ENCODE measurements around the gene EYA4.

The EYA4 gene

GRCh38 chr6:133468591-133468990 is 227.4 kb downstream of the EYA4 start:
- H3K4me3 ChIP-seq (ENCODE audit: low read depth, low read length) = no peak overlapping the region
- no peaks in the 10 kb centered on the region for H3K27me3 ChIP-seq (ENCODE audit: control insufficient read depth, insufficient read depth, low read length)
- H3K36me3 ChIP-seq (ENCODE audit: control insufficient read depth, insufficient read depth, low read length) = no peaks in the 10 kb centered on the region
- no peak overlapping the region for H3K9ac ChIP-seq (ENCODE audit: low read depth, low read length)
- H3K9me3 ChIP-seq (ENCODE audit: control insufficient read depth, insufficient read depth, low read length) = no peaks in the 10 kb centered on the region
- H3K4me1 ChIP-seq (ENCODE audit: control insufficient read depth, insufficient read depth, low read length) = no peaks in the 10 kb centered on the region

- Histone ChIP-seq H3K27me3 (ENCODE audit: control insufficient read depth, insufficient read depth, low read length) (no peaks in the 10 kb centered on the region), H3K4me1 (ENCODE audit: control insufficient read depth, insufficient read depth, low read length) (no peaks in the 10 kb centered on the region), H3K9me3 (ENCODE audit: control insufficient read depth, insufficient read depth, low read length) (no peaks in the 10 kb centered on the region), H3K4me3 (ENCODE audit: low read depth, low read length) (no peak overlapping the region), H3K9ac (ENCODE audit: low read depth, low read length) (no peak overlapping the region), H3K36me3 (ENCODE audit: control insufficient read depth, insufficient read depth, low read length) (no peaks in the 10 kb centered on the region)
Observed at GRCh38 chr6:133474516-133474915, 233.4 kb downstream of the EYA4 start.

DNA sequence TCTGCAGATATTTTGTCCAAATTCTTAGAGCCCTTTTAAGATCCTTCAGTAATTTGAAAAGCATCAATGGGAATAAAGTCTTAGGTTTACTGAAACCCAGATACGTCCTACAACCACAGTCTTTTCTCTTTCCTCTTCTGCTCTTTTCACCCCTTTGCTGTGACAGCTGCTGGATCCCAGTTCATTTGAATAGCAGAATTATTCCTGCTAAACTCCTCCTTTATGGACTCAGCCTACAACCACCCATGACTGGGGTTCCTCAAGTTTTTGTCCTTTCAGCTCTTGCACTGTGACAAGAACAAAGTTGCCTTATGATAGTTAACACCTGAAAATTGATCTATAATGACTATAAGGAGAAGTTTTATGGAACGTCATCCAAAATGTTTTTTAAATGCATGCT is 237.5 kb downstream of the EYA4 start:
- Histone ChIP-seq H3K9ac (ENCODE audit: low read depth, low read length) (no peak overlapping the region), H3K36me3 (ENCODE audit: control insufficient read depth, insufficient read depth, low read length) (no peaks in the 10 kb centered on the region), H3K27me3 (ENCODE audit: control insufficient read depth, insufficient read depth, low read length) (no peaks in the 10 kb centered on the region), H3K4me1 (ENCODE audit: control insufficient read depth, insufficient read depth, low read length) (no peaks in the 10 kb centered on the region), H3K4me3 (ENCODE audit: low read depth, low read length) (no peak overlapping the region), H3K9me3 (ENCODE audit: control insufficient read depth, insufficient read depth, low read length) (no peaks in the 10 kb centered on the region)

DNA sequence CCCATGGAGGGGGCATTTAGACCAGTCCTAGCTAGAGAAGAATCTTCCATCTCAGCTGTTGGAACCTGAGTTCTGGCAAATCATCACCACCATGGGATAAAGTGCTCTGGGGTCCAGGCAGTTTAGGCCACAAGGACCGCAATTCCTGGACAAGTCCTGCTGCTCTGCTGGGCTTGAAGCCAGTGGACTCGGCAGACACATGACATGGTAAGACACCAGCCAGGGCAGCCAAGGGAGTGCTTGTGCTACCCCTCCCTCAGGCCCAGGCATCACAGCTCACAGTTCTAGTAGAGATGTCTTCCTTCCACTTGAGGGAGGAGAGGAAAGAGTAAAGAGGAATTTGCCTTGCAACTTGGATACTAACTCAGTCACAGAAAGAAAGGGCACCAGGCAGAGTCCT is 246.0 kb downstream of the EYA4 start:
- Histone ChIP-seq H3K4me1 (ENCODE audit: control insufficient read depth, insufficient read depth, low read length) (no peaks in the 10 kb centered on the region), H3K36me3 (ENCODE audit: control insufficient read depth, insufficient read depth, low read length) (no peaks in the 10 kb centered on the region), H3K9ac (ENCODE audit: low read depth, low read length) (no peak overlapping the region), H3K9me3 (ENCODE audit: control insufficient read depth, insufficient read depth, low read length) (no peaks in the 10 kb centered on the region), H3K4me3 (ENCODE audit: low read depth, low read length) (no peak overlapping the region), H3K27me3 (ENCODE audit: control insufficient read depth, insufficient read depth, low read length) (no peaks in the 10 kb centered on the region)

- no peak overlapping the region for H3K9ac ChIP-seq (ENCODE audit: low read depth, low read length)
- H3K9me3 ChIP-seq (ENCODE audit: control insufficient read depth, insufficient read depth, low read length) = no peaks in the 10 kb centered on the region
- H3K4me1 ChIP-seq (ENCODE audit: control insufficient read depth, insufficient read depth, low read length) = no peaks in the 10 kb centered on the region
- no peak overlapping the region for H3K4me3 ChIP-seq (ENCODE audit: low read depth, low read length)
- no peaks in the 10 kb centered on the region for H3K27me3 ChIP-seq (ENCODE audit: control insufficient read depth, insufficient read depth, low read length)
- H3K36me3 ChIP-seq (ENCODE audit: control insufficient read depth, insufficient read depth, low read length) = no peaks in the 10 kb centered on the region
Observed at GRCh38 chr6:133495205-133495903, 254.2 kb downstream of the EYA4 start.

DNA sequence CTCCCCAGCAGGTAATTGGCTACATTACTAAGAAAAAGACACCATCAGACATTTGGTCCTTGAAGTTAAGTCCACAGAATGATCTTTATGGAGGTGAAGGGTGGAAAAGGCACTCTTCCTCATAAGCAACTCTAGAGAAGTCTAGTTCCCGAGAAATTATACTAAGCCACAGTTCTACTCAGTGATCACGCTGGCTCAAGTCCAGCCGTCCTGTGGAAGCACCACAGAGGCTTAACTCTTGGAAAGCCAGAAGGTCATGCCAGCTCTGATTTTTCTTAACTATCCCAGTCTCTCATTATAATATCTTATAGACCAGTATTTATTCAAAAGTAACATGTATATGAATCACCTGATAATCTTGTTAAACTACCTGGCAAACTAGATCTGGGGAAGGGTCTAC is 258.5 kb downstream of the EYA4 start:
- Histone ChIP-seq H3K4me3 (ENCODE audit: low read depth, low read length) (no peak overlapping the region), H3K9ac (ENCODE audit: low read depth, low read length) (no peak overlapping the region)

GRCh38 chr6:133501675-133502270 is 260.6 kb downstream of the EYA4 start:
- no peaks in the 10 kb centered on the region for H3K27me3 ChIP-seq (ENCODE audit: control insufficient read depth, insufficient read depth, low read length)
- no peak overlapping the region for H3K9ac ChIP-seq (ENCODE audit: low read depth, low read length)
- H3K4me3 ChIP-seq (ENCODE audit: low read depth, low read length) = no peak overlapping the region
- no peaks in the 10 kb centered on the region for H3K4me1 ChIP-seq (ENCODE audit: control insufficient read depth, insufficient read depth, low read length)
- H3K9me3 ChIP-seq (ENCODE audit: control insufficient read depth, insufficient read depth, low read length) = no peaks in the 10 kb centered on the region
- H3K36me3 ChIP-seq (ENCODE audit: control insufficient read depth, insufficient read depth, low read length) = no peaks in the 10 kb centered on the region

More for the DNA sequence above, 258.5 kb downstream of the EYA4 start:
- Histone ChIP-seq H3K36me3 (ENCODE audit: control insufficient read depth, insufficient read depth, low read length) (no peaks in the 10 kb centered on the region), H3K27me3 (ENCODE audit: control insufficient read depth, insufficient read depth, low read length) (no peaks in the 10 kb centered on the region), H3K9me3 (ENCODE audit: control insufficient read depth, insufficient read depth, low read length) (no peaks in the 10 kb centered on the region), H3K4me1 (ENCODE audit: control insufficient read depth, insufficient read depth, low read length) (no peaks in the 10 kb centered on the region)

GRCh38 chr6:133502441-133503335 is 261.5 kb downstream of the EYA4 start:
- Histone ChIP-seq H3K27me3 (ENCODE audit: control insufficient read depth, insufficient read depth, low read length) (no peaks in the 10 kb centered on the region), H3K9me3 (ENCODE audit: control insufficient read depth, insufficient read depth, low read length) (no peaks in the 10 kb centered on the region), H3K4me3 (ENCODE audit: low read depth, low read length) (no peak overlapping the region), H3K36me3 (ENCODE audit: control insufficient read depth, insufficient read depth, low read length) (no peaks in the 10 kb centered on the region), H3K4me1 (ENCODE audit: control insufficient read depth, insufficient read depth, low read length) (no peaks in the 10 kb centered on the region), H3K9ac (ENCODE audit: low read depth, low read length) (no peak overlapping the region)

GRCh38 chr6:133503336-133503729 is 262.2 kb downstream of the EYA4 start:
- no peak overlapping the region for H3K9ac ChIP-seq (ENCODE audit: low read depth, low read length)
- no peaks in the 10 kb centered on the region for H3K9me3 ChIP-seq (ENCODE audit: control insufficient read depth, insufficient read depth, low read length)
- no peaks in the 10 kb centered on the region for H3K36me3 ChIP-seq (ENCODE audit: control insufficient read depth, insufficient read depth, low read length)
- no peaks in the 10 kb centered on the region for H3K4me1 ChIP-seq (ENCODE audit: control insufficient read depth, insufficient read depth, low read length)
- no peak overlapping the region for H3K4me3 ChIP-seq (ENCODE audit: low read depth, low read length)
- no peaks in the 10 kb centered on the region for H3K27me3 ChIP-seq (ENCODE audit: control insufficient read depth, insufficient read depth, low read length)

DNA sequence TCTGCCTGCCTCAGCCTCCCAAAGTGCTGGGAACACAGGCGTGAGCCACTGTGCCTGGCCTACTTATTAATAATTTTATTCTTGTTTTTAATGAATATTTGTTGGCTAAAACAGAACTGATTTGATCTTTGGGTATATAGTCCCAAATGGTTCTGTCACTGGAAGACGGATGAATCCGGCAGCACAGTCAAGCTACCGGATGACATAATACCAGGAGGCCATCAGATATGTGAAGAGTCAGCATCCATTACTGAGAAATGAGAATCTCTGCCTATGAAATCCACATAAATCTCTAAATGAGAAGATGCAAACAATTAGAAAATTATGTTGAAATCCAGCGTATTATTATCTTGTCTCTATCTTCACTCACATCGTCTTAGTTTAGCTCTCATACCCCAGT is 263.0 kb downstream of the EYA4 start:
- Histone ChIP-seq H3K9me3 (ENCODE audit: control insufficient read depth, insufficient read depth, low read length) (no peaks in the 10 kb centered on the region), H3K9ac (ENCODE audit: low read depth, low read length) (no peak overlapping the region), H3K4me3 (ENCODE audit: low read depth, low read length) (no peak overlapping the region), H3K36me3 (ENCODE audit: control insufficient read depth, insufficient read depth, low read length) (no peaks in the 10 kb centered on the region), H3K27me3 (ENCODE audit: control insufficient read depth, insufficient read depth, low read length) (no peaks in the 10 kb centered on the region), H3K4me1 (ENCODE audit: control insufficient read depth, insufficient read depth, low read length) (no peaks in the 10 kb centered on the region)

- H3K9ac ChIP-seq (ENCODE audit: low read depth, low read length) = no peak overlapping the region
- no peaks in the 10 kb centered on the region for H3K9me3 ChIP-seq (ENCODE audit: control insufficient read depth, insufficient read depth, low read length)
- H3K36me3 ChIP-seq (ENCODE audit: control insufficient read depth, insufficient read depth, low read length) = no peaks in the 10 kb centered on the region
Observed at GRCh38 chr6:133504761-133505160, 263.6 kb downstream of the EYA4 start.

GRCh38 chr6:133505681-133506080 is 264.5 kb downstream of the EYA4 start:
- Histone ChIP-seq H3K9me3 (ENCODE audit: control insufficient read depth, insufficient read depth, low read length) (no peaks in the 10 kb centered on the region), H3K9ac (ENCODE audit: low read depth, low read length) (no peak overlapping the region), H3K4me1 (ENCODE audit: control insufficient read depth, insufficient read depth, low read length) (no peaks in the 10 kb centered on the region), H3K4me3 (ENCODE audit: low read depth, low read length) (no peak overlapping the region), H3K36me3 (ENCODE audit: control insufficient read depth, insufficient read depth, low read length) (no peaks in the 10 kb centered on the region), H3K27me3 (ENCODE audit: control insufficient read depth, insufficient read depth, low read length) (no peaks in the 10 kb centered on the region)

More at GRCh38 chr6:133504761-133505160, 263.6 kb downstream of the EYA4 start:
- Histone ChIP-seq H3K4me3 (ENCODE audit: low read depth, low read length) (no peak overlapping the region), H3K27me3 (ENCODE audit: control insufficient read depth, insufficient read depth, low read length) (no peaks in the 10 kb centered on the region), H3K4me1 (ENCODE audit: control insufficient read depth, insufficient read depth, low read length) (no peaks in the 10 kb centered on the region)
